Body of pancreas (tissue), 4 donors: Measurements from ENCODE around the gene GPR137.
A peak's percentile ranks its signal among the peaks of the same experiment; 100 is the strongest.

ENCODE experiments used
- CTCF ChIP-seq, 7 experiments: fragments of 450-650 bp in 4 of 7; fragments of 200-600 bp in 3 of 7; sonication (generic) in 3 of 7; IDR thresholded peaks; one replicate each; pipeline ENCODE4 v1.5.1; 2016 to 2019; ENCODE audit warnings: antibody characterized with exemption in 7 of 7
- POLR2A ChIP-seq, 3 donors: fragments of 450-650 bp; IDR thresholded peaks; one replicate each; pipeline ENCODE4 v1.6.1; 2016; ENCODE audit warnings: antibody characterized with exemption in 3 of 3, mild to moderate bottlenecking in 2 of 3

DNA sequence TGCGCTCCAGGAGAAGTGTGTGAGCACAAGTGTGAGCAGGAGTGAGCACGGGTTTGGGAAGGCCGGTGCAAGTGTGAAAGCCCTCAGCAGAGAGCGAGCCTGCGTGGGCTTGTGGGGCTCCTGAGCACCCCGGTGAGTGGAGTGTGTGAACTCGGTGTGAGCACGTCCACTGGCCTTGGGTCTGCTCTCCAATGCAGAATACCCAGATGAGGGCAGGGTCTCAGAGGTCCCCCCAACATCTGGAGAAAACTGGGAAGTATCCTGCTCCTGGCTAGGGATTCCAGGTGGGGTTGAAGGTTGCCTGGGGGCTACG, 20.9 kb downstream of the GPR137 start:
- TF ChIP-seq CTCF (IDR thresholded peaks at IDR 0.05), result no peak
- peak in 1 of 3 donors; percentile 1 for TF ChIP-seq POLR2A (IDR thresholded peaks at IDR 0.05)
